Duodenal mucosa (tissue), 2 donors: ENCODE results near the gene OR51Q1.

Experiments
- H3K27ac ChIP-seq: one replicate; pipeline ENCODE4 v1.7.0; 2013; ENCODE audit warnings: low read depth, low read length
- H3K27me3 ChIP-seq, 2 donors: one replicate each; pipeline ENCODE4 v1.7.0; 2013; ENCODE audit warnings: low read length in 2 of 2, control low read depth in 1 of 2; ENCODE audit not compliant: insufficient read depth in 2 of 2, control insufficient read depth in 1 of 2
- H3K36me3 ChIP-seq, 2 donors: one replicate each; pipeline ENCODE4 v1.7.0; 2013; ENCODE audit warnings: low read length in 2 of 2, control low read depth in 1 of 2; ENCODE audit not compliant: insufficient read depth in 2 of 2, control insufficient read depth in 1 of 2
- H3K4me1 ChIP-seq, 2 donors: one replicate each; pipeline ENCODE4 v1.7.0; 2013; ENCODE audit warnings: low read length in 2 of 2, control low read depth in 1 of 2; ENCODE audit not compliant: insufficient read depth in 2 of 2, control insufficient read depth in 1 of 2
- H3K4me3 ChIP-seq, 2 donors: one replicate each; pipeline ENCODE4 v1.7.0; 2013; ENCODE audit warnings: low read length in 2 of 2, low read depth in 1 of 2
- H3K9ac ChIP-seq, 2 donors: one replicate each; pipeline ENCODE4 v1.7.0; 2013; ENCODE audit warnings: low read length in 2 of 2, low read depth in 1 of 2
- H3K9me3 ChIP-seq, 2 donors: one replicate each; pipeline ENCODE4 v1.7.0; 2013; ENCODE audit warnings: low read length in 2 of 2, control low read depth in 1 of 2; ENCODE audit not compliant: control insufficient read depth in 1 of 2

OR51Q1 gene

DNA sequence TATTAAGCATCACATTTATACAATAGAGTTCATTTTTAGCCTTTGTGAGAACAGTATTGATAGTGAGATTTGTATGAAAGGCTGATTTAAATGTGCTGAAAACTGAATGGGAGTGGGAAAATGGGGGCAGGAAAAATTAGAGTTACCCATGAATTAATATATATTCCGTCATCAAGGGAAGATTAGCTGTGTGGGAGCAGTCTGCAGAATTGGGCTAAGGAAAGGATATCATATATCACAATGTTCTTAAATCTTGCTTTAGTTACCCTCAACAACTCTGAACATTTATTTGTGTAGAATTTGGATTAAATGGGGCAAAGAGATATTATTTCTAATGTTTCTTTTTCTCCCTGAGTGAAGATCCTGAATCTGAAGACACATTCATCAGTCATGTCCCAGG is at the start of gene OR51Q1:
TSS of gene OR51Q1 (plus strand) at position 301 of the 400 bp plus-strand sequence. CDS start at position 391, 90 bp downstream.
- Histone ChIP-seq H3K36me3 (no peaks in the 10 kb centered on the region), H3K27me3 (no peaks in the 10 kb centered on the region), H3K4me3 (no peak within 1 kb of the TSS)

DNA sequence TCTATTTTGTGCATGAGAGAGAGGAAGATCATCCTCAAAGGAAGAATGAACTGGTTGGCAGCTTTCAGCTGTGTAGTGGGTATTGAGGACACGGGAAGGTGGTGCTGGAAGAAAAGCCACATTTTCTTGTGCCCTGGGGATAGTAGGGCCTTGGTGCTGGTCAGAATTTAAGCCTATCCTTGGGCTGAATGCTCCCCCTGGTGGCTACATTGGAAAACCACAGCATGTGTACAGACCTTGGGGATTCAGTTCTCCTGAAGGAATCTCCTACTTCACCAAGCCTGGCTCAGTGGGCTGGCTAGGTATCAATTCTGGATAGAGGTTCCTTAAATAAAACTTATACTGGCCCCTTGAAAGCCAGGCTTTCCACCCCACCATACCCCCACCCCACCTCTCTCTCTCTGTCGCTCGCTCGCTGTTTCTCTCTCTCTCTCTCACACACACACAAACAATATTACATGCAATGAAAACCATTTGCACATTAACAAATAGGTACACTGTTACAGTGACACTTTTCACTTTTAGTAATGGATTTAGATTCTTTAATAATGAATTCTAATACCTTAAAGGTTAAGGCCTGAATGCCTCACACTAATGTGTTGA is 41.1 kb upstream of the OR51Q1 start:
- no peaks in the 10 kb centered on the region for H3K4me1 ChIP-seq
- no peaks in the 10 kb centered on the region for H3K9me3 ChIP-seq
- no peak overlapping the region for H3K27ac ChIP-seq
- no peak overlapping the region for H3K4me3 ChIP-seq
- no peak overlapping the region for H3K9ac ChIP-seq
- no peaks in the 10 kb centered on the region for H3K36me3 ChIP-seq
- no peaks in the 10 kb centered on the region for H3K27me3 ChIP-seq

More for the DNA sequence above, at the start of gene OR51Q1:
- no peak within 1 kb of the TSS for H3K27ac ChIP-seq
- H3K9ac ChIP-seq = no peak within 1 kb of the TSS
- H3K4me1 ChIP-seq = no peaks in the 10 kb centered on the region
- no peaks in the 10 kb centered on the region for H3K9me3 ChIP-seq

- no peaks in the 10 kb centered on the region for H3K36me3 ChIP-seq
- no peaks in the 10 kb centered on the region for H3K4me1 ChIP-seq
- no peak within 1 kb of the TSS for H3K4me3 ChIP-seq
- H3K27me3 ChIP-seq = no peaks in the 10 kb centered on the region
- no peaks in the 10 kb centered on the region for H3K9me3 ChIP-seq
- no peak within 1 kb of the TSS for H3K9ac ChIP-seq
- H3K27ac ChIP-seq = no peak within 1 kb of the TSS
Observed at GRCh38 chr11:5383576-5383975, 38.3 kb upstream of the OR51Q1 start, which contains the start of gene OR51M1. Gene OR51M1, plus strand, starts transcription at chr11:5383812. Its CDS starts 5,587 bp downstream, at chr11:5389399.

DNA sequence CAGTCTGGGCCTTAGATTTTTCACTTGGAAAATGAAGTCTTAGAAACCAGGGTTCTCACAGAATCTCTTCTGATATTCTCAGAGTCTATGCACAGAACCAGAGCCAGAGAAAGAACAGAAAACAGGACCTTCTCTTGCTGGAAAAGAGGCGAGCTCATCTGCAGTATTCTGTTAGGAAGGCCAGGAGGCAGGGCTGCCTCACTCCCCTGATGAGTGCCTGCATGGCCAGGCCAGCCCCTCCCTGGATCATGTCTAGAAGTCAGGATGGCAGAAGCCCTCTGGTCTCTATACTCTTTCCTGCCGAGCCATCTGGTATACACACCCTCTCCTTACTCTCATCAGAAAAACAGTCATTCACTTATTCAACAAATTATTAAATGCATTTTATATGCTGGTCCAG is 37.6 kb upstream of the OR51Q1 start:
- Histone ChIP-seq H3K36me3 (no peaks in the 10 kb centered on the region), H3K27ac (no peak overlapping the region), H3K27me3 (no peaks in the 10 kb centered on the region), H3K4me1 (no peaks in the 10 kb centered on the region), H3K9ac (no peak overlapping the region), H3K4me3 (no peak overlapping the region), H3K9me3 (no peaks in the 10 kb centered on the region)

GRCh38 chr11:5390210-5390609 is 31.7 kb upstream of the OR51Q1 start:
- Histone ChIP-seq H3K36me3 (no peaks in the 10 kb centered on the region), H3K27ac (no peak overlapping the region), H3K9ac (no peak overlapping the region), H3K4me1 (no peaks in the 10 kb centered on the region), H3K9me3 (no peaks in the 10 kb centered on the region), H3K4me3 (no peak overlapping the region), H3K27me3 (no peaks in the 10 kb centered on the region)

GRCh38 chr11:5394091-5394490 is 27.8 kb upstream of the OR51Q1 start:
- no peak overlapping the region for H3K9ac ChIP-seq
- H3K9me3 ChIP-seq = no peaks in the 10 kb centered on the region
- no peak overlapping the region for H3K27ac ChIP-seq
- H3K27me3 ChIP-seq = no peaks in the 10 kb centered on the region
- H3K4me1 ChIP-seq = no peaks in the 10 kb centered on the region
- H3K36me3 ChIP-seq = no peaks in the 10 kb centered on the region
- H3K4me3 ChIP-seq = no peak overlapping the region

GRCh38 chr11:5398936-5399335 is 23.0 kb upstream of the OR51Q1 start:
- no peak overlapping the region for H3K9ac ChIP-seq
- no peaks in the 10 kb centered on the region for H3K9me3 ChIP-seq
- no peak overlapping the region for H3K27ac ChIP-seq
- H3K4me3 ChIP-seq = no peak overlapping the region
- no peaks in the 10 kb centered on the region for H3K4me1 ChIP-seq
- no peaks in the 10 kb centered on the region for H3K36me3 ChIP-seq
- H3K27me3 ChIP-seq = no peaks in the 10 kb centered on the region

DNA sequence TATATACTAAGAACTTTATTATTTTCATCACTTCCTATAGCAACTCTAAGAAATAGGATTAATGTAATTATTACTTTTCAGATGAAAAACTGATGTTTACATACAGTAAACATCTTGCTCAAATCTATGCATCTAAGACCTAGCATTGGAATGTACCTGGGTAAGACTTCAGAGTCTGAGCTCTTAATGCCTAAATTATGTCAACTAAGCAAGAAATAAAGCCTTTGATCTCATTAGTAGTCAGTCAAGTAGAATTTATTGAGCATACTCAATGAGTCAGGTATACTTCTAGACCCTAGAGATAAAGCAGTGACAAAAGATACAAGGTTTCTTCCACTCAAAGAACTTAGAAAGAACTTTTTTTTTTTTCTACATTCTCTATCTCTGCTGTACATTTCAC is 16.7 kb upstream of the OR51Q1 start:
- H3K9ac ChIP-seq = no peak overlapping the region

DNA sequence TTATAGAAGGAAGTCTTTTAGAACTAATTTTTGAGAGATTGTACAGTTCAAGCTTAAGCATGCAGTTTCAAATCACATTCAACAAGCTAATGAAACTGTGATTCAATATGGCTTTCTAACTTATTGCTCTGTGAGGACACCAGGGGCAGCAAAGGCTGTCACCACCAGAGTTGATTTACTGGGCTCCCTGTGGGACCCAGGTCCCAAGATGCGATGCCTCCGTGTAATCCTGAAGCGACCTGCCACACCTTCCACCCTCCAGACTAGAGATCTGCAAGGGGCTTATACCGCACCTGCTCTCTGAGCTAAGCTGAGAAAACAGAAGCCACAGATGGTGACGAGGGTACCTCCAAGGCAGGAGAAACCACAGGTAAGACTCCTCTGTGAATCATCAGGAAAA is 918 bp upstream of the OR51Q1 start:
- no peaks in the 10 kb centered on the region for H3K4me1 ChIP-seq
- H3K36me3 ChIP-seq = no peaks in the 10 kb centered on the region
- no peaks in the 10 kb centered on the region for H3K27me3 ChIP-seq
- no peak overlapping the region for H3K27ac ChIP-seq
- no peaks in the 10 kb centered on the region for H3K9me3 ChIP-seq
- H3K9ac ChIP-seq = no peak overlapping the region
- H3K4me3 ChIP-seq = no peak overlapping the region

More for the DNA sequence above, 16.7 kb upstream of the OR51Q1 start:
- H3K27me3 ChIP-seq = no peaks in the 10 kb centered on the region
- no peaks in the 10 kb centered on the region for H3K4me1 ChIP-seq
- no peak overlapping the region for H3K27ac ChIP-seq
- no peaks in the 10 kb centered on the region for H3K36me3 ChIP-seq
- no peaks in the 10 kb centered on the region for H3K9me3 ChIP-seq
- H3K4me3 ChIP-seq = no peak overlapping the region

GRCh38 chr11:5423131-5423530 is 1.2 kb downstream of the OR51Q1 start:
- Histone ChIP-seq H3K9ac (no peak overlapping the region), H3K36me3 (no peaks in the 10 kb centered on the region), H3K4me3 (no peak overlapping the region), H3K27ac (no peak overlapping the region), H3K9me3 (no peaks in the 10 kb centered on the region), H3K27me3 (no peaks in the 10 kb centered on the region), H3K4me1 (no peaks in the 10 kb centered on the region)

DNA sequence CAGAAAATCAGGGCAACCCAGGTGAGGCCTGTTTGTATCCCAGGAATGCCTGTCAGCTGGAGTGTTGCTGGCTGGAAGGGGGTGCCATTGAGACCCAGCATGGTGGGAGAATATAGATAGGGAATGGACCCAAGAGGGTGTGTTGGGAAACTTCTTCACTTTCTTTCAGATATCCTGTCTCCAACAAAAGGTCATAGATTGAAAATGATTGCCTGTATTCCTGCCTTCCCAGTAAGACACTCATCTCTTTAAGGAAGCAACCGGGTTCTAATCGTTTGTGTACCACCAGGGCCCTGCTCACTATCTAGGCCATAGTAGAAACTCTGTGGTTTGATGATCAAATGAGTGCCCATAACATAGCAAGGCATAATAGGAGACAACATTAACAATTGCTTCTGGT is 19.5 kb downstream of the OR51Q1 start, which contains the start of gene OR51I1:
TSS of gene OR51I1 (minus strand) at position 101 of the 400 bp plus-strand sequence. CDS start at position 101, 0 bp downstream.
- Histone ChIP-seq H3K9ac (no peak within 1 kb of the TSS), H3K27ac (no peak within 1 kb of the TSS), H3K27me3 (no peaks in the 10 kb centered on the region), H3K4me3 (no peak within 1 kb of the TSS), H3K4me1 (no peaks in the 10 kb centered on the region), H3K9me3 (no peaks in the 10 kb centered on the region), H3K36me3 (no peaks in the 10 kb centered on the region)
